ENCODE data around the gene CDKAL1. TPM values are rescaled to one million over a fixed set of nuclear protein-coding genes. Genes with fewer than 3 reads are reported as not detected.

The CDKAL1 gene
- total RNA-seq, 1 donor from 2014 or later, result 9.6 TPM

DNA sequence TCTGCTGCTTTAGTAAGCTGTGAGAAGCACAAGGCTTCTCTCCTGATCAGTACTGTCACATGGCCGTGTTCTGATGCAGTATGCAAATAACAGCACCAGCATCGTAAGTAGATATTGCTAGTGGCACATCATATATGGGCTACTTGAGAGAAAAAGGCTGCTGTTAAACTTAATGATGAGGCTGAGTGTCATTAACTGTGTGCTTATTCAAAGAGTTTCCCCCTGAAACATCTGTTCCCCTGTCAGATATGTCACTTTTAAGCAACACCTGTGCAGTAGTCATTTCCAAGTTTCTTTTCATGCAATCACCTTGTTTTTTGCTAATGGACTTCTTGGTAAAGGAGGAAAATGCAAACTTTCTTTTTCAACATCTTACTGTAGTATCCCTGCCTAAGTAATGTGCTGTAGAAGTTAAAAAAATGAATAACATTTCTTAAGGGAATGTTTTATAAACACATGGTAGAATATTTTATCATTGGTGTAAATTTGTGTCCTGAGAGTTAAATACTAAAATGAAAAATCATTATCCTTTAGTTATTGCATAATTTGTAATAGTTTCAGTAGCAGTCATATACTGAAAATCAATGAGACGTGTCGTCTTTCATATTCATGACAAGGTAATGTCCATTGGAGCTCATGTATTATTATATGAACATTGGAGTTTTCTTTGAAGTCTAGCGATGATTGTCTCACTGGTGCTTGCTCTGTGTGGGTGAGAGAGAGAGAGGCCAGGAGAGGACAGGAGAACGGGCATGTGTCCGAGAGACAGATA is 366.3 kb downstream of the CDKAL1 start:
- DNase-seq (ENCODE audit: low spot score), result no peak
- Mint-ChIP-seq H3K4me1 (ENCODE audit: low read depth) (no peaks in the 10 kb centered on the region), H3K4me3 (ENCODE audit: unreplicated experiment) (no peak overlapping the region), H3K27me3 (ENCODE audit: low read depth) (no peaks in the 10 kb centered on the region), H3K27ac (ENCODE audit: unreplicated experiment) (no peak overlapping the region), H3K36me3 (ENCODE audit: low read depth) (peaks cover 6% of the 10 kb centered on the region), H3K9me3 (ENCODE audit: low read depth) (peaks cover 9% of the 10 kb centered on the region)
- TF ChIP-seq, protein P1, sequence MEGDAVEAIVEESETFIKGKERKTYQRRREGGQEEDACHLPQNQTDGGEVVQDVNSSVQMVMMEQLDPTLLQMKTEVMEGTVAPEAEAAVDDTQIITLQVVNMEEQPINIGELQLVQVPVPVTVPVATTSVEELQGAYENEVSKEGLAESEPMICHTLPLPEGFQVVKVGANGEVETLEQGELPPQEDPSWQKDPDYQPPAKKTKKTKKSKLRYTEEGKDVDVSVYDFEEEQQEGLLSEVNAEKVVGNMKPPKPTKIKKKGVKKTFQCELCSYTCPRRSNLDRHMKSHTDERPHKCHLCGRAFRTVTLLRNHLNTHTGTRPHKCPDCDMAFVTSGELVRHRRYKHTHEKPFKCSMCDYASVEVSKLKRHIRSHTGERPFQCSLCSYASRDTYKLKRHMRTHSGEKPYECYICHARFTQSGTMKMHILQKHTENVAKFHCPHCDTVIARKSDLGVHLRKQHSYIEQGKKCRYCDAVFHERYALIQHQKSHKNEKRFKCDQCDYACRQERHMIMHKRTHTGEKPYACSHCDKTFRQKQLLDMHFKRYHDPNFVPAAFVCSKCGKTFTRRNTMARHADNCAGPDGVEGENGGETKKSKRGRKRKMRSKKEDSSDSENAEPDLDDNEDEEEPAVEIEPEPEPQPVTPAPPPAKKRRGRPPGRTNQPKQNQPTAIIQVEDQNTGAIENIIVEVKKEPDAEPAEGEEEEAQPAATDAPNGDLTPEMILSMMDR (IDR thresholded peaks at IDR 0.05), result no peak

DNA sequence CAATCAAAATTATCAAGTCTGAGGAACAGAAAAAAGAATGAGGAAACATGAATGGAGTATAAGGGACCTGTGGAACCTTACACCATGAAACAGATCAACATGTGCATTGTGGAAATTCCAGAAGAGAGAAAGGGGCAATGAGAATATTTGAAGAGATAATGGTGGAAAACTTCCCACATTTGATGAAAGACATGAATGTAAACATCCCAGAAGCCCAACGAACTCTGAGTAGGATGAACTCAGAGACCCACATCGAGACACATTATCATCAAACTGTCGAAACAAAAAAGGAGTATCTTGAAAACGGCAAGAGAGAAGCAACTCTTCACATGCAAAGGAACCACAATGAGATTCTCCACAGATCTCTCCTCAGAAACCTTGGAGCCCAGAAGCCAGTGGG is 371.1 kb downstream of the CDKAL1 start:
- TF ChIP-seq, protein P1 (IDR thresholded peaks at IDR 0.05), result no peak
- Mint-ChIP-seq H3K27ac (ENCODE audit: unreplicated experiment) (no peak overlapping the region), H3K36me3 (ENCODE audit: low read depth) (peaks cover 5% of the 10 kb centered on the region), H3K4me1 (ENCODE audit: low read depth) (no peaks in the 10 kb centered on the region), H3K9me3 (ENCODE audit: low read depth) (peaks cover 11% of the 10 kb centered on the region), H3K4me3 (ENCODE audit: unreplicated experiment) (no peak overlapping the region), H3K27me3 (ENCODE audit: low read depth) (no peaks in the 10 kb centered on the region)
- DNase-seq (ENCODE audit: low spot score), result no peak

DNA sequence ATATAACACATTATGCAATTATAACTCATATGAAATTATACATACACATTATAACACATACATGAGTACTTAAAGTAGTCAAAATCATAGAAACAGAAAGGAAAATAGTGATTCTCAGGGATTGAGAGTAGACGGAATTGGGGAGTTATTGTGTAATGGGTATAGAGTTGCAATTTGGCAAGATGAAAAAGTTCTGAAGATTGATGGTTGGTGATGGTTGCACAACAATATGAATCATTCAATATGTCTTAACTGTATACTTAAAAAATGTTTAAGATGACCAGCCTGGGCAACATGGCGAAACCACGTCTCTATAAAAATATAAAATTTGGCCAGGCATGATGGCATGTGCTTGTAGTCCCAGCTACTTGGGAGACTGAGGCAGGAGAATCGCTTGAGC is 372.7 kb downstream of the CDKAL1 start:
- Mint-ChIP-seq H3K36me3 (ENCODE audit: low read depth) (peaks cover 5% of the 10 kb centered on the region), H3K4me3 (ENCODE audit: unreplicated experiment) (no peak overlapping the region), H3K4me1 (ENCODE audit: low read depth) (peaks cover 6% of the 10 kb centered on the region), H3K27me3 (ENCODE audit: low read depth) (no peaks in the 10 kb centered on the region), H3K27ac (ENCODE audit: unreplicated experiment) (no peak overlapping the region), H3K9me3 (ENCODE audit: low read depth) (peaks cover 11% of the 10 kb centered on the region)
- TF ChIP-seq, protein P1 (IDR thresholded peaks at IDR 0.05), result no peak
- DNase-seq (ENCODE audit: low spot score), result no peak

DNA sequence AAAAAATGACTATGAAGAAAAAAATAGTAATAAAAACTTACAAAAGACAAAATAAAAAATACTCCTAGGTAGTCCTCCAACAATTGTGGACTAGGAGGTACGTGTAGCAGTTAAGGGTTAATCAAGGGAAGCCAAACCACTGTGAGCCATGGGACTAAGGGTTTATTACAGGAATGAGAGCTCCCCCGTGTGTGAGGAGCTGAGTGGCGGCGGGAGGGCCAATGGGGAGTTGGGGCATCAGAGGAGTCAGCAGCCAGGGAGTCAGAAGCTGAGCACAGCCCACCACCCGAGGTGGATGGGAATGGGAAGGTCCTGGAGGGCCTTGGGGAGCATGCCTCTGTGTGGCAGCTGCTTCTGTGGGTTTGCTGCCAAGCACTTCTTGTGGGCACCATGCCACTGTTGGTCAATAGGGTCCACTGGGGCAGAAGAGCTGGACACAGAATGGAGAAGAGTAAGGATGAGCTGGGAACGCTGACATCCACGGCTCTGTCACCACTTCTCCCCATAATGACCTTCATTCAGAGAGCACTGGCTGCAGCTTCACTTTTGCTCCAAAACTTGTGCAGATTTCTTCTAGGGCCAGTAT is 373.3 kb downstream of the CDKAL1 start:
- H3K27ac Mint-ChIP-seq (ENCODE audit: unreplicated experiment), result no peak overlapping the region
- no peaks in the 10 kb centered on the region for H3K27me3 Mint-ChIP-seq (ENCODE audit: low read depth)
- H3K4me3 Mint-ChIP-seq (ENCODE audit: unreplicated experiment), result no peak overlapping the region
- TF ChIP-seq, protein P1 (IDR thresholded peaks at IDR 0.05), result no peak
- H3K36me3 Mint-ChIP-seq (ENCODE audit: low read depth), result peaks cover 5% of the 10 kb centered on the region
- DNase-seq (ENCODE audit: low spot score), result no peak
- H3K4me1 Mint-ChIP-seq (ENCODE audit: low read depth), result peaks cover 6% of the 10 kb centered on the region
- H3K9me3 Mint-ChIP-seq (ENCODE audit: low read depth), result peaks cover 11% of the 10 kb centered on the region

DNA sequence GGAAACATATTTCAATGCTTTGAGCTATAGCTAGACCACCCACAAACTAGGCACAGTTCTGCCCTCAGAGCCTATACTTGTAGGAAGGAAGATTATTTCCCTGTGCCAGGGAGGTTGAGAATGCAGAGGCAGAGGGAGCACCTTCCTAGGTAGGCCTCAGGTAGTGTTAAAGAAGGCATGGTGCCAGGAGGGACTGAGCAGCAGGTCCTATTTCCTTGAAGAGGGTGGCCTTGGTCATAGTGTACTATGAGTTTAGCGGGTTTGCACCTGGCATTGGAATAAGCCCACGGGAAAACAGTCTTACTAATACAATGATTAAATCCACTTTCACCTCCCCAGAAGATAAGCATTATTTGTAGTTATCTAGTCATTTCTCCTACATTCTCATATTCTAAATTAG is 375.4 kb downstream of the CDKAL1 start:
- TF ChIP-seq, protein P1 (IDR thresholded peaks at IDR 0.05), result no peak
- Mint-ChIP-seq H3K4me3 (ENCODE audit: unreplicated experiment) (no peak overlapping the region), H3K36me3 (ENCODE audit: low read depth) (peaks cover 7% of the 10 kb centered on the region), H3K27me3 (ENCODE audit: low read depth) (no peaks in the 10 kb centered on the region), H3K27ac (ENCODE audit: unreplicated experiment) (no peak overlapping the region), H3K9me3 (ENCODE audit: low read depth) (peaks cover 16% of the 10 kb centered on the region), H3K4me1 (ENCODE audit: low read depth) (peaks cover 6% of the 10 kb centered on the region)
- no peak for DNase-seq (ENCODE audit: low spot score)
